Islet precursor cell (in vitro differentiated cells): ENCODE measurements around the gene GLIPR1.
A peak's percentile ranks its signal among the peaks of the same experiment; 100 is the strongest.
"Not testable (repeated sequence)": the region's sequence is repeated elsewhere in the genome, so short reads cannot be mapped to it uniquely, and the experiment has no call there.

Source experiments
- DNase-seq: peaks from one replicate; pipeline ENCODE4 v3.0.0-alpha.2; 2018

GLIPR1 gene

DNA sequence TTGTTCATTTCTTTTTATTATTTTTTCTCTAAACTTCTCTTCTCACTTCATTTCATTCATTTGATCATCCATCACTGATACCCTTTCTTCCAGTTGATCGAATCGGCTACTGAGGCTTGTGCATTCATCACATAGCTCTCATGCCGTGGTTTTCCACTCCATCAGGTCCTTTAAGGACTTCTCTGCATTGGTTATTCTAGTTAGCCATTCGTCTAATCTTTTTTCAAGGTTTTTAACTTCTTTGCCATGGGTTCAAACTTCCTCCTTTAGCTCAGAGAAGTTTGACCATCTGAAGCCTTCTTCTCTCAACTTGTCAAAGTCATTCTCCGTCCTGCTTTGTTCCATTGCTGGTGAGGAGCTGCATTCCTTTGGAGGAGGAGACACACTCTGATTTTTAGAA is 41.6 kb downstream of the GLIPR1 start:
- DNase-seq, result not testable (repeated sequence)

DNA sequence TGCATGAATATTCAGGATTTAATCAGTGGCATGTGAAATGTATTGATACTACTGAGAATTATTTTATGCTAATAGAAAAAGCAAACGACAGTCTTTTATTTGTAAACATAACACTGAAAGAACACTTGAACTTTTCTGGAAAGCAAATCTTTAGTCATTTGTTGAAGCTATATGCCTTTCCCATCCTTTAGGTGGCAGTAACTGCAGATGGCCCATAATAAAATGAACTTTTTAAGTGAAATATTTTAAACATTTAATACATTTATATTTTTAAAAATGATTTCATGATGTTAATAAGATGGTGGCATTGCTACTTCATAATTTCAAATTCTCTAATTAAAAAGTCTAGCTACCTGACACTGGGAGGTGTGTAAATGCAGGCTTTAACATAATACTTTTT is 44.7 kb downstream of the GLIPR1 start:
- no peak for DNase-seq

DNA sequence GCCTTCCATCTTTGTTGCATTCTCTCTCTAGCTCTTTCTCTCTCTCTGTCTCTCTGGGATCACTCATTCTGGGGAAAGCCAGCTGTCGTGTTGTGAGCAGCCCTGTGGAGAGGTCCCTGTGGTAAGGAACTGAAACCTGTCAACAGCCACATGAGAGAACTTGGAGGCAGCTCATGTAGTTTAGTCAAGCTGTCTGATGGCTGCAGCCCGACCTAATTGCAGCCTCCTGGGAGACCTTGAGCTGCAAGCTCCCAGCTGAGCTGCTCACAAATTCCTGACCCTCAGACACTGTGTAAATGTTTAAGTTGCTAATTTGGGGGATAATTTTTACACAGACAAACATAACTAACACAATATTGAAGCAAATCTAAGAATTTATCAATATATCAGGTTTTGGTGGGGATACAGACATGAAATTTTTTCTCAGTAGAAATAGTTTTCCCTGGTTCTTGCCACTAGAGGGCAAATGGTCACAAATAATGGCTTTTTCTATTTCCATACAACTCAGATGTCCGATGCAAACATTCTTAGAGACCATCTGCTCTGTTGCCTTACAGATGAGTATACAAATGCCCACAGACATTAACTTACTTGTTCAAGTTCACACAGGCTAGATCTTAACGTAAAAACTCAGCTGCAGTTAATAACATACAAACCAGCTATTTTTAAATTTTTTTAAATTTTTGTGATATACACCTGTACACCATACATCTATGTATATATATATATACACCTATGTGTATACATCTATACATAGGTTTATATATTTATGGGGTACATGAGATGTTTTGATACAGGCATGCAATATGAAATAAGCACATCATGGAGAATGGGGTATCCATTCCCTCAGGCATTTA is 46.3 kb downstream of the GLIPR1 start:
- DNase-seq, result peak; percentile 79

DNA sequence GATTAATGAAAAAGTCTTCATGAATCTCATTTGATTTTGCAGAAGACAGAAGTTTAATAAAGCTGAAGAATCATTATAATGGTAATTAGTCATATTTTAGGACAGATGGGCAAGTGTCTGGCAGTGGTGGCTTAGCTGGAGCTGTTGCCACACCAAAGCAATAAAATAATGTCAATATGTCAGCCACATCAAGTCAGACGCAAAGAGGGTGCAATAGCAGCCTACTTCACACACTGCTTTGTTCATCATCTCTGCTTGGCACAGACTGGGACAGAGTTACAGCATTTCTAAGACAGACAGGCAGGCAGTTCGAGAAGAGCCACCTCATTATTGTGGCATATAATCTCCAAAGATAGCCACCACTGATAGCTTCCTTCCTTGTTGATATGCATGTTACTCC is 47.7 kb downstream of the GLIPR1 start:
- no peak for DNase-seq

DNA sequence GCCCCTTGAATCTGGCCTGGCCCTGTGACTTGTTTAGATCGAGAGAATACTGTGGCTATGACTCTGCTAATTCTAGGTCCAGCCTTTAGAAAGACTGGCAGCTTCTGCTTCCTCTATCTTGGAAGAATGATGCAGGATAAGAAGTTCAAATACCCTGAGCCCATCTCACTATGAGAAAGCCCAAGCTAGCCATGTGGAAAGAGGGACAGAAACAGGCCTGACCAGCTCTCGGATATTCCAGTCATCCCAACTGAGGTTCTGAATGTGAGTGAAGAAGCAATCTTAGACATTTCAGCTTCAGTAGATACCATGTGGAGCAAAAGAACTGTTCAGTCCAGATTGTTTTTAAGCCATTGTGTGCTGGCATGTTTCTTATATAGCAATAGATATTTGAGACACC is 48.1 kb downstream of the GLIPR1 start:
- peak; percentile 60 for DNase-seq

DNA sequence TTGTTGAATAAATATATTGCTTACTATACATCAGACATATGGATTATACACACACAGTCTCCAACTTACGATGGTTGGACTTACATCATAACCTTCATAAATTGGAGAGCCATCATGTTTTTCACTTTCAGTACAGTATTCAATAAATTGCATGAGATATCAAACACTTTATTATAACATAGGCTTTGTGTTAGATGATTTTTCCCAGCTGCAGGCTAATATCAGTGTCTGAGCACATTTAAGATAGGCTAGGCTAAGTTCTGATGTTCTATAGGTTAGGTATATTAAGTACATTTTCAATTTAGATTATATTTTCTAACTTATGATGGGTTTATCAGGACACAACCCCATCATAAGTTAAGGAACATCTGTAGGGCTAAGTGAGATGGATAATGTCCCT is 48.8 kb downstream of the GLIPR1 start:
- DNase-seq, result no peak

DNA sequence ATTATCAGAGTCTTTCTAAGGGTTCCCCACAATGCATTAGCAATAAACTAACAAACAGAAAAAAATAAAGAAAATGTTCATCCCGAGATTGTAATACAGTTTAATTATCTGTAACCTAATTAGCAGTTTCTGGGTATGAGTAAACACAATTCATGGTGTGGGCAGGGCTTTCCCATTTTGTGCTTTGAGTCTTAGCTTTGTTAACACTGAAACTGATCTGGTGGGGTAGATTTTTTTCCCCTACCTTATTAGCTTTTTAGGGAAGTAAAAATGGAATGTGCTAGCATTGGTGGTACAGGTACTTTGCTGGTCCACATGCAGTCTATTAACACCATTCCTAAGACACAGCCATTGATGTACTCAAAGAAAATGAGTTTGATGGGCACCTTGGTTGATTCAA is 49.3 kb downstream of the GLIPR1 start:
- no peak for DNase-seq

DNA sequence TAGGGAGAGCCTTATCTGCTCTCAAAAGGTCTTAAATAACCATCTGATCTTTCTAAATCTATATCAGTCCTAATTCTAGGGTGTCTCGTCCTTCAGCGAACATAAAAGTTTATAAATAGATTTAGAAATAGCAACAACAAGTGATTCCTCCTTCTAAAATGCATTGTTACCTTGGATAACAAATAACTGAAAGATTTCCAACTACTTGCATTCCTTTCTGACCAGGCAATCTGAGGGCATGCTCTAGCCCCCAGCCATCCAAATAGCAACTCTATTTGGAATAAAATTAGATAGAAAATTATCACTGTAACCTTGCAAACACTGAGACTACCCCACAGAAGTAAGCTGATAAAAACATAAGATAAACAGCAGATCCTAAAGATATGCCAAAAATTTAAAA is 52.7 kb downstream of the GLIPR1 start:
- no peak for DNase-seq

DNA sequence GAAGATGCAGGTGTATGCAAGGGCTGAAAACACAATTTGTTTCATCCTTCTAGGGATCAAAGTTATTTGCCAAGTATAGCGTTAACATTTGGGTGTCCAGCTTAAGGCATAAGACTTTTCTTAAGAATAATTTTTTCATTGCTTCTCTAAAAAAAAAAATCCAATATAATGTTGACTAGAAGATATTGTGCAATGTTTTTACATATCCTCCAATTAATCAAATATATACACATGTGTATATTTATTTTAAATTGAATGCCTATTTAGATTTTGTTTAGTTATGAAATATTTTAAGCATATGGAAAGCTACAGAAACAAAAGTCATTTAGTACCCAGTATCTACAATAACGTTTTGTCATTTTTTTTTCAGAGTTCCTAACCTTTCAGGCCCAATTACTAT is 59.3 kb downstream of the GLIPR1 start:
- no peak for DNase-seq

DNA sequence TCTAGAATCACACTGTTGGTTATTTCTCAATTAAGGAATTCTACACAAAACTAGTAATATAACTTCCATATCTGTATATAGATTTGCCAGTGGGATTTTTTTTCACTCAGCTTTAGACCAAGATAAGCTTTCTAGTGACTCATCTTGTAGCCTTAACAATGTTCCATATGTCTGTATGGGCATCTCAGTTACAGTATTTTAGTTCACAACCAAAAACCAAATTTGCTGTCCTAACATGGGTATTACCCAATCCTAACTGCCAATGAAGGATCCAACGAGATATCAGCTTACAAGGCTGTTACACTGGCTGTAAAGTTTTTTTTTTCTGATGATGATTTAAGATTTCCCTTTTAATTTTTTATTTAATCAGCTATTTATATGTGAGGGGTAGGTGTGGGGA is 62.4 kb downstream of the GLIPR1 start:
- no peak for DNase-seq

DNA sequence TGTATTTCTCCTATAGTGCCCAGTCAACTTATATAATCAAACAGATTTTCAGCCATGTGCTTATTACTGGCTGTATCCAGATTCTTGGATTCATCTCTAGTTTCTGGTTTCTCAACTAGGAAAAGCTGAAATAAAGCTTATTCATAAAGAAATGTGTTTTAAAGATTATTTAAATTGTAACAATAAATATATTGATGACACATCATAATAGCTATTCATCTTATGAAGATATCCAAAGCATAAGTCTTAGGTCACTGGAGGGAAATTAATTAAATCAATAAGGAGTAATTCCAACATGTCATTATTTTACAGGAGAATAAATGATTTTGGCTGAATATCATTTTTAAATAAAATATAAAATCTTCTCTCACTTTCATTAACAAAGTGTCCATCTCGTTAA is 63.0 kb downstream of the GLIPR1 start:
- DNase-seq, result no peak

DNA sequence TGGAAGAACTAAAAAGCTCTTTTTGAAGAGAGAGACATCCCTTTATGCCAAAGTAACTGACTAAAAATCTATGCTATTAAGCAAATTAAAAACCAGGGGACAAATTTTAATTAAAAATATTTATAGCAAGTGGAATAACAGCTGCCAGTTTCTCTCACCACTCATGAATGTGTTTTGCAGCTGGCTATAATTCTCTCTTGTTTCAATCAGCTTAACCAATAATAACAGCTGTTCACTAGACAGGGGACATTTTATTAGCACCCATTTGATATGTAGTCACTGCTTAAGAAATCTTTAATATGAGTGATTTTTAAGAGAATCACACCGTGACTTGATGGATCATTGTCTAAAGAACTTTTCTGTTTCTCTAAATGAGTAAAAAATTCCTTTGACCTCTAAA is 65.1 kb downstream of the GLIPR1 start:
- no peak for DNase-seq

DNA sequence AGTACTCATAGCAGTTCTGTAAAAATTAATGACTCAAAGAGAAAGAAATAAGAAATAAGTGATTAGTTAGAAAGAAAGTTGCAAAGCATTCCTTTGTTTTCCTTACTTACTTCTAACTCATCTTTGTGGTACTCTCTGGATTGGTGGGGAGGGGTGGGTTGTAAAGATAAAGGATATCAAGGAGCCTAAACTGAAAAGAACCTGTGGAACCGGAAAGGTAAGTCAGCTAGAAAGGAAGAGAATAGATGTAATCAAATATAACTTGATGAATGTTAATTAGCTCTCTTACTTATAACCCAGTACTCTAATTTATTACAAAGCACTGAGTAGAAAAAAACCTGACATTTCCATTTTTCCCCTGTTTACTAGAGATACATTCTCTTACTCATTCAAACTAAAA is 68.3 kb downstream of the GLIPR1 start:
- no peak for DNase-seq

DNA sequence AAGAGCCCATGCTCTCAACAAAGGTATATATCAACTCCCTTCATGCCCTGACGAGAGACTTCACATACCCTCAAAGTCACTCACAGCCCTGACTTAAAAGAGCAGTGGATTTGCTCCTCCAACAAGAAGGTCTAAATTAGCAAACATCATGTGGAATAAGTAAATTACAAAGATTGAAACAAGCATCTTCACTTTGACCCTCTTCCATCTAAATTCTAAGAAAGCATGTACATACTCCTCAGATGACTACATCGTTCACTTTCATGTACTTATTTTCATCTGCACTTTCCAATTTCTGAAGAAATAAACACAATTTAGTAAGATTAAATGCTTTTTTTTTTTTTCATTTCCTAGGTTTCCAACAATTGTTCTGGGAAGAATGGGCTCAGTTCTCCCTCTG is 69.4 kb downstream of the GLIPR1 start:
- no peak for DNase-seq

DNA sequence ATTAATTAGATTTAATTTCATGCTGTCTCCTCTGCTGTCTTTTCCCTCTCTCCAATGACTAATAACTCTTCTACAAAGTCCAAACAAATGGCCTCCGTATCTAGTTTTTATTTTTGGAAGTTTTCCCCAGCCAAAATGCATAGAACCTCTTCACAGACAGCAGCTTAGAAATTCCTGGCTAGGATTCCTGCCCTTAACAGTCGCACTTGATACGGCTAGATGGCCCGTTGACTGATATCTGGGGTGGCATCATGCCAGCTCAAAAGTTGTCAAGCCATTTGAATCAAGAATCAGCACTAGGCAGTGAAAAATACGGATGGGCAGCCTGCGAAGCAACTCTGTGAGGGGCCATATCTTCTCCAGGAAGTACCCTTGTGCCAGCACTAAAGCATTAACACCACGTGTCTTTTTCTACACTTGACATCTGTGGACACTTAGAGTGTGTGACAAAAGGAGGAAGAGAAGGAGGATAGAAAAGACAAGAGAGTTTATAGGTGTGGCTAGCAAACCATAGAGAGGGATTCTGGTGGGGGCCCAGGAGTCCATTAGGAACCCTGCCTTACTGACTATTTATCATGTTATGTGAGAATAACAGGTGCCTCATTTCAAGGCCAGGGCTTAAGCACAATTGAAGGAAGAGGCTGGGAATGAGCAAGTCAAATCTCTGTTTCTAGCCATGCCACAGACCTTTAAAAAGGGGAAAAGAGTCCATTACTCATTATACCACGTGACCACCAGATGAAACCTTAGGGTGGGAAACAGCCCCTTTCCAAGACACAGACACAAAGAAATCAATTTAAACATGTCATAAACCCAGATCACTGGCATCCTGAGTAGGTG is 70.1 kb downstream of the GLIPR1 start:
- DNase-seq, result no peak

DNA sequence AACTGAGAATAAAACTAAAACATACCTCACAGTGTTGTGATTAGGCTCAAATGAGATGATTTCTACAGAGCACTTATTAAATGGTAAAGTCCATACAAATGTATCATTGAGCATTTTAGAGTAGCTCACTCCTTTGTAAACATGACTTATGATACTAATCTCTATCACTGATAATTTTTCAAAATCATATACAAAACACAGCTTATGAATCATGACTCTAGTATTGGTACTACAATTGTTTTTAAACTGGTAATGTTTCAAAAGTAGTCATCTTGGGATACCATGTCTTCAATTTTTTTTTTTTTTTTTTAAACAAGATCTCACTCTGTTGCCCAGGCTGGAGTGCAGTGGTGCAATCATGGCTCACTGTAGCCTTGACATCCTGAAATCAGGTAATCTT is 70.9 kb downstream of the GLIPR1 start:
- DNase-seq, result no peak

DNA sequence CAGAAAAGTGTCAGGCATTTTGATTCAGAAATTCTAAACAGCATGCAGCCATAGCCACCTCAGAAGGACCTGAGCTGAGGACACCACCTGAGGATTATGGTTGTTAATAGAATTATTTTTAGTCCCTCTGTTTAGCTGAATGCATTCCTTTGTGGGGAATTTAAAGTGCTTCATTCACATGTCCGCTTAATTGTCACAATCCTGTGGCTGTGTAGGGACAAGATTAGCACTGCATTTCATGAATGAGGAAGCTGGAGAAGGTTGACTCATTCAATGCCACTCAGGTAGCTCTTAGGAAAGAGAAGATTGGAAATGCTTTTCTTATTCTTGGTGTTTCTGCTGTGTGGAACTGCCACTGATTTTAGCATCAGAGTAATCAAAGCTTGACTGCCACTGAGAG is 72.8 kb downstream of the GLIPR1 start:
- peak; percentile 75 for DNase-seq
